ENCODE measurements around the gene DLEC1. TPM values are rescaled to one million over a fixed set of nuclear protein-coding genes. Genes with fewer than 3 reads are reported as not detected.

The DLEC1 gene
- total and polyA plus RNA-seq, 9 of the 15 experiments (the other 6 are each of a cell fraction or from before 2014, with no cell fraction given), result 0.07 to 0.08 TPM; not detected in 7

GRCh38 chr3:38150780-38151528, 111.9 kb downstream of the DLEC1 start:
- Histone ChIP-seq H3K4me3 (no peak overlapping the region), H3K9me3 (replicated peaks; ENCODE audit: control insufficient read depth, insufficient read depth, low read depth, low read length) (no peaks in the 10 kb centered on the region), H3K36me3 (ENCODE audit: control insufficient read depth, insufficient read depth, low read length) (no peaks in the 10 kb centered on the region), H2AFZ (ENCODE audit: low read depth, low read length) (peak overlapping the region; percentile 18; the same call in 1 of the 2 replicates), H3K27ac (ENCODE audit: extremely low read depth, low read depth, low read length) (no peak overlapping the region), H3K4me1 (replicated peaks in 1 of 2; ENCODE audit: control insufficient read depth in 2 of 2, insufficient read depth in 2 of 2, low read length in 2 of 2) (peaks cover 9 to 30% of the 10 kb centered on the region in 2 experiments), H3K79me2 (ENCODE audit: control insufficient read depth, insufficient read depth, low read length) (no peaks in the 10 kb centered on the region), H3K27me3 (ENCODE audit: control insufficient read depth in 2 of 2, insufficient read depth in 2 of 2, low read length in 2 of 2) (no peaks in the 10 kb centered on the region), H4K20me1 (replicated peaks; ENCODE audit: control insufficient read depth, insufficient read depth, low read length) (no peaks in the 10 kb centered on the region), H3K9ac (ENCODE audit: insufficient read depth in 1 of 2, low read depth in 2 of 2, low read length in 2 of 2) (no peak overlapping the region), H3K9me1 (ENCODE audit: control insufficient read depth, insufficient read depth, low read length) (no peaks in the 10 kb centered on the region), H3K4me2 (ENCODE audit: insufficient read depth, low read length) (no peak overlapping the region; the same call in 1 of the 2 replicates)
- CTCF ChIA-PET (ENCODE audit: low intra/inter-chr PET ratio), result no interaction called here
- 27% methylated on average over 3 of the region's 3 CpGs for WGBS (ENCODE audit: insufficient coverage, low coverage, missing lambda C conversion rate)
- intact Hi-C loops (cut with micrococcal nuclease), result no loop called here
- DNase-seq (ENCODE audit: extremely low read depth in 1 of 4, low spot score in 3 of 4) (peak in 3 of 4 experiments; percentile 44 to 67 (median 54)), ATAC-seq (peak; percentile 73), FAIRE-seq (peak; percentile 26)
- BruUV-seq (replicated peaks), result no TSS peak
- in situ Hi-C loops (cut with MboI), result no loop called here
- POLR2A ChIA-PET, result interaction anchor here (1.1 kb wide), 1 partner anchor 13 kb away, joined by 6 read pairs; no protein-coding TSS in a partner anchor
- TF ChIP-seq ZNF134 (CRISPR knock-in tag; conservative IDR thresholded peaks at IDR 0.05) (no peak), RNF219 (CRISPR knock-in tag; IDR thresholded peaks at IDR 0.05) (no peak), KLF1 (tag; IDR thresholded peaks at IDR 0.05) (no peak), CEBPG (CRISPR knock-in tag; IDR thresholded peaks at IDR 0.05) (no peak), CEBPG (tag; conservative IDR thresholded peaks at IDR 0.05 in 1 of 2, IDR thresholded peaks at IDR 0.05 in 1 of 2) (peak in 1 of 2 experiments; percentile 61; a peak in 1 of 4 replicates), NR2C1 (IDR thresholded peaks at IDR 0.05) (0 out of 2 replicates have a peak, but pooled peaks have one; percentile 12), NR2C1 (tag; IDR thresholded peaks at IDR 0.05) (no peak; the same call in 1 of the 2 replicates), SMARCA4 (IDR thresholded peaks at IDR 0.05) (0 out of 2 replicates have a peak, but pooled peaks have one; percentile 33), ZNF184 (CRISPR knock-in tag; IDR thresholded peaks at IDR 0.05) (no peak), KLF16 (IDR thresholded peaks at IDR 0.05) (peak; percentile 14; the same call in 1 of the 2 replicates), TOE1 (IDR thresholded peaks at IDR 0.05; ENCODE audit: borderline replicate concordance) (peak; percentile 96), TOE1 (CRISPR knock-in tag; IDR thresholded peaks at IDR 0.05; ENCODE audit: borderline replicate concordance, low read depth) (no peak), FOXA3 (CRISPR knock-in tag; conservative IDR thresholded peaks at IDR 0.05 in 1 of 2, IDR thresholded peaks at IDR 0.05 in 1 of 2) (peak in 1 of 2 experiments; percentile 45; a peak in 1 of 4 replicates), TFAP4 (CRISPR knock-in tag; IDR thresholded peaks at IDR 0.05; ENCODE audit: borderline replicate concordance) (no peak), ELF1 (tag; IDR thresholded peaks at IDR 0.05) (no peak; the same call in 1 of the 2 replicates), E2F4 (CRISPR knock-in tag; IDR thresholded peaks at IDR 0.05; ENCODE audit: low read depth) (no peak), STAT5B (CRISPR knock-in tag; IDR thresholded peaks at IDR 0.05) (no peak)
